Colonic mucosa (tissue), 4 donors: ENCODE measurements around the gene KCNT2. TPM values are rescaled to one million over a fixed set of nuclear protein-coding genes. Genes with fewer than 3 reads are reported as not detected.

ENCODE experiments used
- DNase-seq: peaks from one replicate; pipeline ENCODE4 v3.0.0-alpha.2; 2020
- H3K27ac ChIP-seq: fragments of 200-600 bp; one replicate; pipeline ENCODE4 v1.8.0; 2021
- H3K27me3 ChIP-seq: fragments of 200-600 bp; one replicate; pipeline ENCODE4 v1.8.0; 2021
- H3K36me3 ChIP-seq: fragments of 200-600 bp; one replicate; pipeline ENCODE4 v1.8.0; 2021
- H3K4me1 ChIP-seq: fragments of 200-600 bp; one replicate; pipeline ENCODE4 v1.8.0; 2021; ENCODE audit warnings: mild to moderate bottlenecking
- H3K4me3 ChIP-seq: fragments of 200-600 bp; one replicate; pipeline ENCODE4 v1.8.0; 2021
- H3K9ac ChIP-seq, 2 donors: one replicate each; pipeline ENCODE4 v1.7.0; 2013; ENCODE audit warnings: control low read depth in 2 of 2, low read depth in 2 of 2, low read length in 2 of 2
- H3K9me3 ChIP-seq: fragments of 200-600 bp; one replicate; pipeline ENCODE4 v1.8.0; 2021
- CTCF ChIP-seq: fragments of 200-600 bp; IDR thresholded peaks from one replicate; pipeline ENCODE4 v1.8.0; 2022; ENCODE audit warnings: antibody characterized with exemption, mild to moderate bottlenecking
- intact Hi-C: fragments of 100-400 bp; cut with DNase I; formaldehyde crosslinking; loops from one replicate; pipeline ENCODE4 v1.14.1; 2022
- total RNA-seq, 2 donors: library from RNA; stranded (reverse); fragmentation: NEBNext Ultra II Directional in 1 of 2; extraction: Animal tissue kit (Norgen Biotek cat#: 25700) in 1 of 2; gene quantifications; one replicate each; pipeline ENCODE4 v1.2.1, GENCODE V29; 2021
- donor health status: healthy.
- donor health status: DM: no; HTN: no; CAD: no.
- donor health status: DM: no; HTN: no; CAD: no.

The KCNT2 gene
- total RNA-seq, 2 donors from 2014 or later, result 0.56 to 0.82 TPM

GRCh38 chr1:196380316-196380715 is 227.9 kb downstream of the KCNT2 start:
- Histone ChIP-seq H3K27ac (no peak overlapping the region), H3K4me3 (no peak overlapping the region), H3K4me1 (no peaks in the 10 kb centered on the region), H3K36me3 (no peaks in the 10 kb centered on the region), H3K27me3 (no peaks in the 10 kb centered on the region), H3K9ac (no peak overlapping the region), H3K9me3 (no peaks in the 10 kb centered on the region)
- intact Hi-C loops, result no loop called here
- no peak for TF ChIP-seq CTCF
- no peak for DNase-seq

- Histone ChIP-seq H3K27ac (no peak overlapping the region), H3K4me1 (no peaks in the 10 kb centered on the region), H3K4me3 (no peak overlapping the region), H3K9ac (no peak overlapping the region), H3K36me3 (no peaks in the 10 kb centered on the region), H3K9me3 (no peaks in the 10 kb centered on the region), H3K27me3 (no peaks in the 10 kb centered on the region)
- DNase-seq, result no peak
- intact Hi-C loops, result no loop called here
- no peak for TF ChIP-seq CTCF
Measured at GRCh38 chr1:196377811-196378210, 230.4 kb downstream of the KCNT2 start.

- Histone ChIP-seq H3K27ac (no peak overlapping the region), H3K36me3 (no peaks in the 10 kb centered on the region), H3K9me3 (no peaks in the 10 kb centered on the region), H3K27me3 (no peaks in the 10 kb centered on the region), H3K9ac (no peak overlapping the region), H3K4me1 (no peaks in the 10 kb centered on the region), H3K4me3 (no peak overlapping the region)
- intact Hi-C loops, result no loop called here
- no peak for DNase-seq
- TF ChIP-seq CTCF, result no peak
Measured at GRCh38 chr1:196376630-196377328, 231.5 kb downstream of the KCNT2 start.

GRCh38 chr1:196373798-196374197 is 234.4 kb downstream of the KCNT2 start:
- H3K4me1 ChIP-seq, result no peaks in the 10 kb centered on the region
- no peak overlapping the region for H3K27ac ChIP-seq
- no peaks in the 10 kb centered on the region for H3K27me3 ChIP-seq
- no peak for TF ChIP-seq CTCF
- no peak overlapping the region for H3K9ac ChIP-seq
- no peak for DNase-seq
- H3K9me3 ChIP-seq, result no peaks in the 10 kb centered on the region
- no peak overlapping the region for H3K4me3 ChIP-seq
- intact Hi-C loops, result no loop called here
- H3K36me3 ChIP-seq, result no peaks in the 10 kb centered on the region

GRCh38 chr1:196372896-196373536 is 235.2 kb downstream of the KCNT2 start:
- no peak overlapping the region for H3K4me3 ChIP-seq
- H3K27me3 ChIP-seq, result no peaks in the 10 kb centered on the region
- H3K36me3 ChIP-seq, result no peaks in the 10 kb centered on the region
- intact Hi-C loops, result no loop called here
- H3K9me3 ChIP-seq, result no peaks in the 10 kb centered on the region
- H3K4me1 ChIP-seq, result no peaks in the 10 kb centered on the region
- TF ChIP-seq CTCF, result peak; percentile 51
- no peak overlapping the region for H3K27ac ChIP-seq
- DNase-seq, result no peak
- H3K9ac ChIP-seq, result no peak overlapping the region
